Measurements from ENCODE around the gene AP1G2. TPM values are rescaled to one million over a fixed set of nuclear protein-coding genes. Genes with fewer than 3 reads are reported as not detected.

The AP1G2 gene
- total RNA-seq, 1 donor from 2014 or later = 65.4 TPM

DNA sequence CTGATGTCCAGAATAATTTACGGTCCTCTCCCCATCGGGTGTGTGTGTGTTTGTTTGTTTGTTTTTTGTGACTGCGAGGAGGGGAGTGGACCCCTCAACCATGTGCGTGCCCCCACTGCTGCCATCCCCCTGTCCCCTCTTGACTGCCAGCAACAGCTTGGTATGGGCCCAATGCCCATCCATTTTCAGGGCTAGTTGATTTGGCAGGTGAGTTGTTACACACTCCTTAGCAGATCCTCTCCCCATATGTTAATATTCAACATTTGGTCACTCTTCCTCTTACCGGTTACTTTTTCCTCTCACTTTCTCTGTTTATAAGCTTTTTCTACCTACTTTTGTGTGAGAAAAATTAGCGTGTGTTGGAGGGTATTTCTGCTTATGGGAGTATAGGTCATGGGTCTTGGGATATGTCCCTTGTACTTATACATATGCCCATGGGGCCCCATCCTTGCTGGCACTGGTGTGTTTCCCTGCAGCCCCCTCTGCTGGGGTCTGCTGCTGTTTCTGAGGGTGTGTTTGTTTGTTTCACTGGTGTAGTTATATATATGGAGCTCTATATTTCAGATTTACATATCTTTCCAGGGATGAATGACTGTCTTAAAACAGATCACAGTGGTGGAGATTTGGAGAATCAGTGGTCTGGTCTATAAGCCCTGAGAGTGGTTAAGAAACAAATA lies 49.8 kb downstream of the AP1G2 start:
- peaks cover 17% of the 10 kb centered on the region for H3K4me1 ChIP-seq

DNA sequence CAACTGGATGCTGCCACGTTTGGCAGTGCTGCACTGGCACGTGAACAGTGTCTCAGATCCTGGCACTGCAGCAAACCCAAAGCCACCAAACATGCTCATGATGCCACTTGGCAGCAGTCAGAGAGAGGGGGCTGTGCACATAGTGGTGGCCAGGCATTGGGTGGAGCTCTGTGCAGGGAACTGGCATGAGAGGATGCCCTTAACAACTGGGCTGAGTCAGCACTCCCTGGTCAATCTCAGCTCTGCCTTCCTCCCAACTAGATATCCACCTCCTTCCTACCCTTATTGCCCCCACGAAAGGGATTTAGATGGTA lies 53.0 kb downstream of the AP1G2 start:
- peaks cover 17% of the 10 kb centered on the region for H3K4me1 Mint-ChIP-seq
- Histone ChIP-seq H4K20me1 (ENCODE audit: low read depth) (no peaks in the 10 kb centered on the region), H3K4me3 (no peak overlapping the region), H3K4me1 (peaks cover 17% of the 10 kb centered on the region), H3K27me3 (no peaks in the 10 kb centered on the region), H3K79me2 (ENCODE audit: low read depth) (no peaks in the 10 kb centered on the region), H3K27ac (no peak overlapping the region), H3K9ac (no peak overlapping the region), H3K36me3 (no peaks in the 10 kb centered on the region), H3K4me2 (no peak overlapping the region), H2AFZ (replicated peaks) (no peak overlapping the region), H3F3A (ENCODE audit: low read depth) (peaks cover 11% of the 10 kb centered on the region), H3K9me3 (ENCODE audit: low read depth) (no peaks in the 10 kb centered on the region)
- DNase-seq (ENCODE audit: low spot score) = no peak
- TF ChIP-seq, protein P1, sequence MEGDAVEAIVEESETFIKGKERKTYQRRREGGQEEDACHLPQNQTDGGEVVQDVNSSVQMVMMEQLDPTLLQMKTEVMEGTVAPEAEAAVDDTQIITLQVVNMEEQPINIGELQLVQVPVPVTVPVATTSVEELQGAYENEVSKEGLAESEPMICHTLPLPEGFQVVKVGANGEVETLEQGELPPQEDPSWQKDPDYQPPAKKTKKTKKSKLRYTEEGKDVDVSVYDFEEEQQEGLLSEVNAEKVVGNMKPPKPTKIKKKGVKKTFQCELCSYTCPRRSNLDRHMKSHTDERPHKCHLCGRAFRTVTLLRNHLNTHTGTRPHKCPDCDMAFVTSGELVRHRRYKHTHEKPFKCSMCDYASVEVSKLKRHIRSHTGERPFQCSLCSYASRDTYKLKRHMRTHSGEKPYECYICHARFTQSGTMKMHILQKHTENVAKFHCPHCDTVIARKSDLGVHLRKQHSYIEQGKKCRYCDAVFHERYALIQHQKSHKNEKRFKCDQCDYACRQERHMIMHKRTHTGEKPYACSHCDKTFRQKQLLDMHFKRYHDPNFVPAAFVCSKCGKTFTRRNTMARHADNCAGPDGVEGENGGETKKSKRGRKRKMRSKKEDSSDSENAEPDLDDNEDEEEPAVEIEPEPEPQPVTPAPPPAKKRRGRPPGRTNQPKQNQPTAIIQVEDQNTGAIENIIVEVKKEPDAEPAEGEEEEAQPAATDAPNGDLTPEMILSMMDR (IDR thresholded peaks at IDR 0.05) = no peak
- no peak for TF ChIP-seq EZH2 (IDR thresholded peaks at IDR 0.05)
- no peak overlapping the region for H3K4me3 Mint-ChIP-seq
- H3K27ac Mint-ChIP-seq = no peak overlapping the region
- peaks cover 7% of the 10 kb centered on the region for H3K27me3 Mint-ChIP-seq (ENCODE audit: insufficient read depth, low read depth)
- H3K9me3 Mint-ChIP-seq = no peaks in the 10 kb centered on the region
- no peaks in the 10 kb centered on the region for H3K36me3 Mint-ChIP-seq

More for the DNA sequence above, 49.8 kb downstream of the AP1G2 start:
- H3K4me3 Mint-ChIP-seq = no peak overlapping the region
- H3K79me2 ChIP-seq (ENCODE audit: low read depth) = no peaks in the 10 kb centered on the region
- peaks cover 14% of the 10 kb centered on the region for H3K27me3 Mint-ChIP-seq (ENCODE audit: insufficient read depth, low read depth)
- H3K27me3 ChIP-seq = no peaks in the 10 kb centered on the region
- no peaks in the 10 kb centered on the region for H3K9me3 ChIP-seq (ENCODE audit: low read depth)
- H3K27ac ChIP-seq = no peak overlapping the region
- peak overlapping the region; percentile 3 for H3K27ac Mint-ChIP-seq
- TF ChIP-seq EZH2phosphoT487 (IDR thresholded peaks at IDR 0.05) = no peak
- TF ChIP-seq, protein P1 (IDR thresholded peaks at IDR 0.05) = peak; percentile 37
- H3F3A ChIP-seq (ENCODE audit: low read depth) = peaks cover 11% of the 10 kb centered on the region
- H3K36me3 Mint-ChIP-seq = peaks cover 2% of the 10 kb centered on the region
- H3K9me3 Mint-ChIP-seq = no peaks in the 10 kb centered on the region
- peak overlapping the region; percentile 47 for H3K4me2 ChIP-seq
- no peak overlapping the region for H3K9ac ChIP-seq
- peak; percentile 17 for DNase-seq (ENCODE audit: low spot score)
- peaks cover 19% of the 10 kb centered on the region for H3K4me1 Mint-ChIP-seq
- H3K36me3 ChIP-seq = no peaks in the 10 kb centered on the region
- no peak overlapping the region for H2AFZ ChIP-seq (replicated peaks)
- H4K20me1 ChIP-seq (ENCODE audit: low read depth) = no peaks in the 10 kb centered on the region
- no peak overlapping the region for H3K4me3 ChIP-seq

DNA sequence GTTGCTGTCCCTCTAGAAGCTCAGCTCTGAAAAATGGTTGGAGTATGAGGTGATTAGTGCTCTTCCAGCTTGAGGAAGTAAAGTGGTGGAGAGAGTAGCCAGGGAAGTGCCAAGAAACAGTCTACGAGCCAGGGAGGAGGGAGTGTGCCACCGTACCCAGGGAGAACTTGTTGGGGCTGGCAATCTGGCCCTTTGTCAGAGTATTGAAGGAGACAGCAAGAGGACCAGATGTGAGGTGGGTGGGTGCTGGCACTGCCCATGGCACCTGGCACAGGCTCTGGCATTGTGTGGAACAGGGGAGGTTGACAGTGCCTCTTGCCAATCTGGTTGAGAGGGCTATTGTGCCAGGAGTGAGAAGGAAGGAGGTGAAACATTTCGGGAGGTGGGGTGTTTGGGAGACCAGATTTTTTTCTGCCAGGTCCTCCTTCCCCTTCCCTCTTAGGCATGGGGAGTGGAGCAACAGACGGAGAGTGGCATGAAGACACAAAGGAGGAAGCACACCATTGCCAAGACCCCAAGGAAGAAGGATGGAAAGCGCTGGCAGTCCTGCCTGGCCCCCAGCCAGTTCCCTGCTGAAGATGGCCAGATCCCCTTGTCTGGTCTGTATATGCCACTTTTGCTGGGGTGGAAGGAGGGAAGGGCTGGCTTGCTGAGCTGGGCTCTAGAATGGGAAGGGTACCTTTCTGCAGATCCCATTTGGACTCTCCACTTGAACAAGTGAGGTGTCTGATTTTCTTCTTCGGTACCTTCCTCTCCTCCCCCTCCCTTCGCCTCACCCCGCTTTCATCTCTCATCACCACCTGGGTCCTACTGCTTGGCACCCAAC lies 53.6 kb downstream of the AP1G2 start:
- H3K4me1 ChIP-seq = peaks cover 15% of the 10 kb centered on the region

More for the DNA sequence above, 53.6 kb downstream of the AP1G2 start:
- Mint-ChIP-seq H3K27ac (no peak overlapping the region), H3K27me3 (ENCODE audit: insufficient read depth, low read depth) (peaks cover 6% of the 10 kb centered on the region), H3K4me3 (no peak overlapping the region), H3K9me3 (no peaks in the 10 kb centered on the region), H3K36me3 (no peaks in the 10 kb centered on the region), H3K4me1 (peaks cover 13% of the 10 kb centered on the region)
- no peak overlapping the region for H2AFZ ChIP-seq (replicated peaks)
- no peaks in the 10 kb centered on the region for H3K36me3 ChIP-seq
- DNase-seq (ENCODE audit: low spot score) = no peak
- H3F3A ChIP-seq (ENCODE audit: low read depth) = peaks cover 11% of the 10 kb centered on the region
- H3K27ac ChIP-seq = no peak overlapping the region
- TF ChIP-seq EZH2 (IDR thresholded peaks at IDR 0.05) (no peak), EZH2phosphoT487 (IDR thresholded peaks at IDR 0.05) (no peak)
- TF ChIP-seq, protein P1 (IDR thresholded peaks at IDR 0.05) = no peak
- no peak overlapping the region for H3K9ac ChIP-seq
- no peaks in the 10 kb centered on the region for H3K9me3 ChIP-seq (ENCODE audit: low read depth)
- H3K27me3 ChIP-seq = no peaks in the 10 kb centered on the region
- no peaks in the 10 kb centered on the region for H4K20me1 ChIP-seq (ENCODE audit: low read depth)
- no peak overlapping the region for H3K4me2 ChIP-seq
- H3K79me2 ChIP-seq (ENCODE audit: low read depth) = no peaks in the 10 kb centered on the region
- no peak overlapping the region for H3K4me3 ChIP-seq
